ENCODE results near the gene PROSER3.

GRCh38 chr19:35767288-35768081 lies 9.5 kb downstream of the PROSER3 start:
- TF ChIP-seq POLR2A (IDR thresholded peaks at IDR 0.05) (peak in 1 of 2 donors; percentile 9), CTCF (IDR thresholded peaks at IDR 0.05) (no peak)

Measured in adrenal gland (tissue), 5 donors.